Activated naive CD8-positive, alpha-beta T cell treated with anti-CD3 and anti-CD28 coated beads for 36 hours (primary cell): ENCODE data around the gene RCL1. TPM values are rescaled to one million over a fixed set of nuclear protein-coding genes. Genes with fewer than 3 reads are reported as not detected.
"Not testable (repeated sequence)": the region's sequence is repeated elsewhere in the genome, so short reads cannot be mapped to it uniquely, and the experiment has no call there.

Experiments used
- DNase-seq: peaks from one replicate; pipeline ENCODE4 v3.0.0; 2021
- H3K27ac Mint-ChIP-seq: one replicate; pipeline ENCODE4 v1.8.0; 2022; ENCODE audit warnings: mild to moderate bottlenecking, moderate library complexity, mixed read lengths
- H3K27me3 Mint-ChIP-seq: one replicate; pipeline ENCODE4 v1.8.0; 2022; ENCODE audit warnings: mild to moderate bottlenecking, mixed read lengths
- H3K36me3 Mint-ChIP-seq: one replicate; pipeline ENCODE4 v1.8.0; 2021; ENCODE audit warnings: mild to moderate bottlenecking, mixed read lengths
- H3K4me1 Mint-ChIP-seq: one replicate; pipeline ENCODE4 v1.8.0; 2021; ENCODE audit warnings: mixed read lengths
- H3K4me3 Mint-ChIP-seq: one replicate; pipeline ENCODE4 v1.8.0; 2022; ENCODE audit warnings: mild to moderate bottlenecking, moderate library complexity, mixed read lengths
- H3K9me3 Mint-ChIP-seq: one replicate; pipeline ENCODE4 v1.8.0; 2022; ENCODE audit warnings: mixed read lengths
- total RNA-seq, 2 experiments: library from RNA; stranded (reverse); gene quantifications; one replicate each; pipeline ENCODE4 v1.2.3, GENCODE V29; 2021

The RCL1 gene
- total RNA-seq, 2 experiments from 2014 or later, result 37.9 to 38.6 TPM

DNA sequence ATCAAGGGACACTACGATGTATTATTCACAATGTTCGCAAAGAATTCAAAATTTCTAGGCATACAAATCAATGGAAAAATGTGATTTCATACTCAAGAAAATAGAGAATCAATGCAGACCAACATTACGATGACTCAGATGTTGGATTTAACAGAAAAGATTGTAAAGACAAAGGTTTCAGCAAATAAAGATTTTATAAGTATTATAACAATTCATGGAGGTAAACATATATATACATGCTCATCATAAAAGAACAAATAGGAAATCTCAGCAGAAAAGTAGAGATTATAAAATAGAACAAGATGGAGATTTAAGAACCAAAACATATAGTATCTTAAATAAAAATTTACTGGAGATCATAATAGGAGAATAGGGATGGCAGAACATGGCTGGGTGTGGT, 98.9 kb downstream of the RCL1 start:
- H3K36me3 Mint-ChIP-seq, result peaks cover 12% of the 10 kb centered on the region
- no peak overlapping the region for H3K27ac Mint-ChIP-seq
- no peak overlapping the region for H3K4me3 Mint-ChIP-seq
- H3K9me3 Mint-ChIP-seq, result peaks cover 1% of the 10 kb centered on the region
- no peak for DNase-seq
- H3K4me1 Mint-ChIP-seq, result no peaks in the 10 kb centered on the region
- H3K27me3 Mint-ChIP-seq, result no peaks in the 10 kb centered on the region

DNA sequence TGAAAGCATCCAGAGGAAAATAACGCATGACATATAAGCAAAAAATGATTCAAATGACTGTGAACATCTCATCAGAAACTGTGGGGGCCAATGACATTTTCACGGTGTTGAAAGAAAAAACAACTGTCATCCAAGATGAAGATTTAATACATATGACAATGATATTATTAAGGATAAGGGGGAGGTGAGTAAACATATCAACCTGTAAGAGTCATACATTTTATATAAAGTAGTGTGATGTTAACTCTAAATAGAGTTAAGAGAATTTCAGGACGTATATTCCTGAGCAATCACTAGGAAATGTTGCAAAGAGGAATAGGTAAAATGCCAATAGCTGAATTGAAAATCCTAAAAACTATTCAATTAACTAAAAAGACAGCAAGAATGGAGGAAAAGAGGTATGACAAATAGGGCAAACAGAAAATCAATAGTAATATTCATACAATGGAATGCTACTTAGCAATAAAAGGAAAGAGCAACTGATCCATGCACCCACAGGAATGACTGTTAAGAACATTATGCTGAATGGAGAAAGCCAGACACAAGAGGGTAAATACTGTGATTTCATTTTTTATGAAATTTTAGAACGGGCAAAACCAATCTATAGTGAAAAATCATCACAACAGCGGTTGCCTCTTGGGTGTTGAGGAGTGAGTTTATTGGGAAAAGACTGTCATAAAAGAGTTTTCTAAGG, 99.9 kb downstream of the RCL1 start:
- DNase-seq, result no peak
- Mint-ChIP-seq H3K27ac (no peak overlapping the region), H3K27me3 (no peaks in the 10 kb centered on the region), H3K9me3 (peaks cover 4% of the 10 kb centered on the region), H3K4me3 (no peak overlapping the region), H3K4me1 (no peaks in the 10 kb centered on the region), H3K36me3 (peaks cover 15% of the 10 kb centered on the region)

DNA sequence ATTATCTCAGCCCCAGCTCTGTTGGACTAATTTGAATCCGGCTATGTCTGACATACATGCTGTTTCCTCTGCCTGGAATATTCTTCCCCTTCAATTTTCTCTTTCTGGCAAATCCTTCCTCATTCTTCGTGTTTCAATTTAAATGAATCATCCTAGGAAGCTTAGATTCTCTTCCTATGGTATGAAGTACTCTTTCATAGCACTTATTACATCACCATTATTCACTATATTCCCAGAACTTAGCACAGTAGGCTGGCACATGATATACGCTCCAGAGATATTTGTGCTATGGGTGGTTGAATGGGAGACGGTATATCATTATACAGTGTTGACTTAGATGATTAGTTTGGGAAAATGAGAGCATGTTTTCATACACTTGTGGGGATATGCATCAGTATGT, 101.3 kb downstream of the RCL1 start:
- peaks cover 10% of the 10 kb centered on the region for H3K9me3 Mint-ChIP-seq
- H3K27ac Mint-ChIP-seq, result no peak overlapping the region
- no peaks in the 10 kb centered on the region for H3K4me1 Mint-ChIP-seq

DNA sequence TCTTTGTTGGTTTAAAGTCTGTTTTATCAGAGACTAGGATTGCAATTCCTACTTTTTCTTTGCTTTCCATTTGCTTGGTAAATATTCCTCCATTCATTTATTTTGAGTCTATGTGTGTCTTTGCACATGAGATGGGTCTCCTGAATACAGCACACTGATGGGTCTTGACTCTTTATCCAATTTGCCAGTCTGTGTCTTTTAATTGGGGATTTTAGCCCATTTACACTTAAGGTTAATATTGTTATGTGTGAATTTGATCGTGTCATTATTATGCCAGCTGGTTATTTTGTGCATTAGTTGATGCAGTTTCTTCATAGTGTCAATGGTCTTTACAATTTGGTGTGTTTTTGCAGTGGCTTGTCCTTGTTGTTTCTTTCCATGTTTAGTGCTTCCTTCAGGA, 107.1 kb downstream of the RCL1 start:
- H3K27ac Mint-ChIP-seq, H3K4me1 Mint-ChIP-seq, DNase-seq, H3K27me3 Mint-ChIP-seq, H3K4me3 Mint-ChIP-seq: not testable (repeated sequence)
- peaks cover 26% of the 10 kb centered on the region for H3K9me3 Mint-ChIP-seq
- H3K36me3 Mint-ChIP-seq, result peaks cover 37% of the 10 kb centered on the region

More for the DNA sequence above, 101.3 kb downstream of the RCL1 start:
- peaks cover 22% of the 10 kb centered on the region for H3K36me3 Mint-ChIP-seq
- DNase-seq, result no peak
- H3K27me3 Mint-ChIP-seq, result no peaks in the 10 kb centered on the region
- no peak overlapping the region for H3K4me3 Mint-ChIP-seq

DNA sequence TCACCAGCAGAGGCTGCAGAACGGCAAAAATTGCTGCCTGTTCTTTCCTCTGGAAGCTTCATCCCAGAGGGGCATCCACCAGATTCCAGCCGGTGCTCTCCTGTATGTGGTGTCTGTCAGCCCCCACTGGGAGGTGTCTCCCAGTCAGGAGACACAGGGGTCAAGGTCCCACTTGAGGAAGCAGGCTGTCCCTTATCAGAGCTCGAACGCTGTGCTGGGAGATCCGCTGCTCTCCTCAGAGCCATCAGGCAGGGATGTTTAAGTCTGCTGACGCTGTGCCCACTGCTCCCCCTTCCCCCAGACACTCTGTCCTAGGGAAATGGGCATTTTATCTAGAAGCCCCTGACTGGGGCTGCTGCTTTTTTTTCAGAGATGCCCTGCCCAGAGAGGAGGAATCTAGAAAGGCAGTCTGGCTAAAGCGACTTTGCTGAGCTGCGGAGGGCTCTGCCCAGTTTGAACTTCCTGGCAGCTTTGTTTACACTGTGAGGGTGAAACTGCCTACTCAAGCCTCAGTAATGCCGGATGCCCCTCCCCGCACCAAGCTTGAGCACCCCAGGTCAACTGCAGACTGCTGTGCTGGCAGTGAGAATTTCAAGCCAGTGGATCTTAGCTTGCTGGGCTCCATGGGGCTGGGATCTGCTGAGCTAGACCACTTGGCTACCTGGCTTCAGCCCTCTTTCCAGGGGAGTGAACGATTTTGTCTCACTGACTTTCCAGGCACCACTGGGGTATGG, 108.8 kb downstream of the RCL1 start:
- peaks cover 37% of the 10 kb centered on the region for H3K36me3 Mint-ChIP-seq
- H3K9me3 Mint-ChIP-seq, result peaks cover 26% of the 10 kb centered on the region
- not testable (repeated sequence) for H3K4me1 Mint-ChIP-seq, H3K27me3 Mint-ChIP-seq, DNase-seq, H3K4me3 Mint-ChIP-seq, H3K27ac Mint-ChIP-seq

DNA sequence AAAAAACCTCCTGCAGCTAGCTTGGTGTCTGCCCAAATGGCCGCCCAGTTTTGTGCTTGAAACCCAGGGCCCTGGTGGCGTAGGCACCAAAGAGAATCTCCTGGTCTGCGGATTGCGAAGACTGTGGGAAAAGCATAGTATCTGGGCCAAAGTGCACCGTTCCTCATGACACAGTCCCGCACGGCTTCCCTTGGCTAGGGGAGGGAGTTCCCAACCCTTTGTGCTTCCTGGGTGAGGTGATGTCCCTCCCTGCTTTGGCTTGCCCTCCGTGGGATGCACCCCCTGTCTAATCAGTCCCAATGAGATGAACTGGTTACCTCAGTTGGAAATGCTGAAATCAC, 109.4 kb downstream of the RCL1 start:
- DNase-seq, result no peak
- peaks cover 22% of the 10 kb centered on the region for H3K9me3 Mint-ChIP-seq
- H3K27ac Mint-ChIP-seq, result no peak overlapping the region
- peaks cover 5% of the 10 kb centered on the region for H3K4me1 Mint-ChIP-seq
- H3K27me3 Mint-ChIP-seq, result no peaks in the 10 kb centered on the region
- H3K4me3 Mint-ChIP-seq, result no peak overlapping the region
- H3K36me3 Mint-ChIP-seq, result peaks cover 32% of the 10 kb centered on the region

DNA sequence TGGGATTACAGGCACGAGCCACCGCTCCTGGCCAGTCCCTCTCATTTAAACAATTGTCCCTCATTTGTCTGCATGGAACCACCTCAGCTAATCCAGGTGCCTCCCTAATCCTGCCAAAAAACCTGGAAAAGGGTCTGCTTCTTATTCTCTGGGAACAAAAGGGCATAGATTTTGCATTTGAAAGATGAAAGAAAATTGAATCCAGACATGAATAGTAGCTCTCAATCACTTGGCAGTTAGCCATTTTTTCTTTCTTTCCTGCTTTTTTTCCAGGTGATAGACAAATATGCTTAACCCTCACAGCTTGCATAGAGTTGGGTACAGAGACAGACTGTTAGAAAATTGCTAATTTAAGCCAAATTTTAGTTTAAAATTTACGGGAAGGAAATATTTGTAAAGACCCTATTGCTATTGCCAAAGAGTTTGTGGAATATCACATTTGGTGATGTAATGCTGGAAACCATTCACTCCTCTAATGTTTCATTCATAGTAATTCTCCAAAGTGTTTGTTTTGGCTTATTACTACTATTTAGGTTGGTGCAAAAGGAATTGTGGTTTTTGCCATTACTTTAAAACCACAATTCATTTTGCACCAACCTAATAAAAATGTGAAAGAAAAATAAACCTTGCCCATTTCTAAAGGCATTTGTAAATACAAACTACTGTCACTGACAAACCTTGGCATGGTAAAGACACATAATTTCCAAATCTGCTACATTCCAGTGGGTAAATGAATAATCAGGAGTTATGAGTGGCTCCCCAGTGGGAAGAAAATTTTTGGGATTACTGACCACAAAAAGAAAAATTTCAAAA, 111.8 kb downstream of the RCL1 start:
- no peak overlapping the region for H3K27ac Mint-ChIP-seq
- H3K4me1 Mint-ChIP-seq, result peaks cover 5% of the 10 kb centered on the region
- peaks cover 17% of the 10 kb centered on the region for H3K36me3 Mint-ChIP-seq
- DNase-seq, result no peak
- no peaks in the 10 kb centered on the region for H3K27me3 Mint-ChIP-seq
- H3K4me3 Mint-ChIP-seq, result no peak overlapping the region
- peaks cover 13% of the 10 kb centered on the region for H3K9me3 Mint-ChIP-seq

DNA sequence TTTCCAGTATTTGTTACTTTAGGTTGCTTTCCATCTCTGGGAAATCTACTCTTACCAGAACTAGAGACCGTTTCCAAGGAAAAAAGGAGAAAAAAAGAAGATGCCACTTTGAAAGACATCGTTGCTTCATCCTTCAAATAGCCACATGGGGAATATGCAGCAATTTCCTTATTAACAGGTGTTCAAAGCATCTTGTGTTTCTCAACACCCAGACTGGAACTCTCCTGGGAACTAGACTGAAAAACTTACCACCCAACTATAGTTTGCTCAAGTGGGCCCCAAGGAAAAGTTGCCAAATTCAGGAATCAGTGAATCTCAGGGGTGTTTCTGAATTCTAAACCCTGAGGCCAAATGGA, 112.4 kb downstream of the RCL1 start:
- peaks cover 13% of the 10 kb centered on the region for H3K36me3 Mint-ChIP-seq
- peaks cover 9% of the 10 kb centered on the region for H3K9me3 Mint-ChIP-seq
- H3K27me3 Mint-ChIP-seq, result no peaks in the 10 kb centered on the region
- DNase-seq, result no peak
- H3K27ac Mint-ChIP-seq, result no peak overlapping the region
- H3K4me1 Mint-ChIP-seq, result peaks cover 5% of the 10 kb centered on the region
- H3K4me3 Mint-ChIP-seq, result no peak overlapping the region

Other genes starting within 250 kb of the RCL1 start
- 1 to 10 TPM; 3.8 to 4.0 TPM for gene PLPP6, start 130.7 kb upstream of the RCL1 start, total RNA-seq
- gene SPATA6L, start 126.5 kb upstream of the RCL1 start, total RNA-seq, result under 1 TPM; 0.35 to 0.44 TPM
- 10 to 100 TPM; 10.7 to 10.9 TPM for gene CDC37L1, start 113.4 kb upstream of the RCL1 start, total RNA-seq
- gene AK3, start 51.7 kb upstream of the RCL1 start, total RNA-seq, result 10 to 100 TPM; 32.2 to 33.3 TPM
- gene JAK2, start 192.3 kb downstream of the RCL1 start, total RNA-seq, result 10 to 100 TPM; 33.7 to 35.8 TPM